KMS-11 (cell line): ENCODE data around the gene KIAA2012.

Experiments
- H2AFZ ChIP-seq: fragments of 200-600 bp; sonication (generic); 2 replicates; pipeline ENCODE4 v1.6.1; 2016; ENCODE audit warnings: antibody characterized with exemption, mixed run types, low read depth
- H3K27ac ChIP-seq: fragments of 200-600 bp; sonication (generic); 2 replicates; pipeline ENCODE4 v1.6.1; 2016; ENCODE audit warnings: mild to moderate bottlenecking, mixed run types
- H3K27me3 ChIP-seq: fragments of 200-600 bp; sonication (generic); 2 replicates; pipeline ENCODE4 v1.6.1; 2017; ENCODE audit warnings: mild to moderate bottlenecking, low read depth, mixed run types, moderate library complexity; ENCODE audit not compliant: insufficient read depth
- H3K36me3 ChIP-seq: fragments of 200-600 bp; sonication (generic); 2 replicates; pipeline ENCODE4 v1.6.1; 2017; ENCODE audit warnings: mild to moderate bottlenecking, mixed run types; ENCODE audit not compliant: insufficient read depth
- H3K4me1 ChIP-seq: fragments of 200-600 bp; sonication (generic); 2 replicates; pipeline ENCODE4 v1.6.1; 2016; ENCODE audit warnings: mild to moderate bottlenecking, low read depth, mixed run types; ENCODE audit not compliant: poor library complexity, severe bottlenecking
- H3K4me2 ChIP-seq: fragments of 200-600 bp; sonication (generic); 2 replicates; pipeline ENCODE4 v1.7.0; 2016; ENCODE audit warnings: mild to moderate bottlenecking, mixed run types
- H3K4me3 ChIP-seq: fragments of 200-600 bp; sonication (generic); IDR thresholded peaks from 2 replicates; pipeline ENCODE4 v1.6.1; 2017; ENCODE audit warnings: low read depth, low read length, mixed read lengths; ENCODE audit not compliant: insufficient read depth
- H3K79me2 ChIP-seq: fragments of 200-600 bp; sonication (generic); 2 replicates; pipeline ENCODE4 v1.6.1; 2016; ENCODE audit warnings: low read depth, mixed run types; ENCODE audit not compliant: insufficient read depth
- H3K9ac ChIP-seq: fragments of 200-600 bp; sonication (generic); 2 replicates; pipeline ENCODE4 v1.6.1; 2016; ENCODE audit warnings: mild to moderate bottlenecking, mixed run types
- H4K20me1 ChIP-seq: fragments of 200-600 bp; sonication (generic); 2 replicates; pipeline ENCODE4 v1.6.1; 2016; ENCODE audit warnings: mild to moderate bottlenecking, mixed run types; ENCODE audit not compliant: insufficient read depth
- TF ChIP-seq, protein P1 (sequence below): fragments of 200-600 bp; sonication (generic); conservative IDR thresholded peaks from 2 replicates; pipeline ENCODE4 v1.6.1; 2017; ENCODE audit warnings: low read depth, mild to moderate bottlenecking, antibody characterized with exemption, low read length, moderate library complexity, mixed read lengths

KIAA2012 gene

DNA sequence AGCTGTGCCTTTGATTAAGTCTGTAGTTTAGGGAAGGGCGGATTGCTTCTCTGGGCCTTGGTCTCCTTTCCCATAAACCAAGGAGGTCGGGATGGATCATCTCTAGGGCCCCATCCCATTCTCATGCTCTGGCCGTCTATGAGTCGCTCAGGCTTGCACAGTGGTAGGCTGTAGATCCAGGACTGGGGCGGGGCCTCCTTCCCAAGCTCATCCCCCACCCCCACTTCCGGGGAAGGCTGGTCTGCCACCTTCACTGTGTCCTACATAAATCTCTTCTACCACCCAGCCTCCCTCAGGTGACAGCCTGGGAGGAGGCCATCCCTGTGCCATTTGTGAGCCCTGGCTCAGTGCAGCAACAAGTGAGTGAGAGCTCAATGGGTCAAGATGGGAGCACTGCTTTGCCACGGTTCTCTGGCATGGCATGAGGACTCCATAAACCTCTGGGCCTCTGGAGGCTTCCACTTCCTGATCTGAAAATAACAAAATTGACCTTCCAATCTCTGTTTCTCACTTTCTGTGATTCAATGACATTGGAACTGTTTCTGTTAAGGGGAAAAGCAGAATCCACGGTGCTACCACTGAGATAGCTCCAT is 96.9 kb downstream of the KIAA2012 start:
- H3K4me3 ChIP-seq = no peak overlapping the region

DNA sequence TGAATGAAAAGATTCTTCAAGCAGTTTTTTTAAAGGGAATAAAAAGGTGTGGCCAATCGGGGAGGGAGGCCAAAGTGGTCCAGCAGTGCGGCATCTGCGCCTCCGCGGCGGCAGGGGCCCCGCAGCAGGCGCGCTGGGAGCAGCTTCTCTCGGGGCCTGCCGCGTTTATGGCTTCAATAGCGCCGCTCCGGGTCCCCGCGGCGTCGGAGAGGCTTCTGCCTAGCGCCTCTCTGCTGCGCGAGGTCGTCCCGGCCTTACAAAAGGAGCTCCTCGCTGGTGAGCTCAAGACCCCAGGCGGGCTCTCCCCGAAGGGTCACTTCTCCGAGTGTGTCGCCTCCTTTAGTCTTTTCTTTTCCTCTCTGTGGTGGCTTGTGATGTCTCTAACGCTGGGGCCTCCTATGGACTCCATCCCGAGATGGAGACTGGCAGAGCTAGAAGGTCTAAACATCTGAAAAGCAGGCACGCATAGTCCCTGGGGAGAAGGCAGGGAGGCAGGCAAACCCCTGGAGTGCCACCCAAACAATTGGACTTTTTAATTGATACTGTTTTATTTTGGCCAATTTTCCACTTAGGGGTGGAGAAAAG is 98.3 kb downstream of the KIAA2012 start:
- no peak overlapping the region for H3K4me2 ChIP-seq
- no peaks in the 10 kb centered on the region for H3K27me3 ChIP-seq
- no peak overlapping the region for H3K4me3 ChIP-seq
- peaks cover 15% of the 10 kb centered on the region for H3K4me1 ChIP-seq
- no peak overlapping the region for H3K9ac ChIP-seq
- H3K79me2 ChIP-seq = no peaks in the 10 kb centered on the region
- no peak overlapping the region for H3K27ac ChIP-seq
- no peaks in the 10 kb centered on the region for H4K20me1 ChIP-seq
- TF ChIP-seq, protein P1, sequence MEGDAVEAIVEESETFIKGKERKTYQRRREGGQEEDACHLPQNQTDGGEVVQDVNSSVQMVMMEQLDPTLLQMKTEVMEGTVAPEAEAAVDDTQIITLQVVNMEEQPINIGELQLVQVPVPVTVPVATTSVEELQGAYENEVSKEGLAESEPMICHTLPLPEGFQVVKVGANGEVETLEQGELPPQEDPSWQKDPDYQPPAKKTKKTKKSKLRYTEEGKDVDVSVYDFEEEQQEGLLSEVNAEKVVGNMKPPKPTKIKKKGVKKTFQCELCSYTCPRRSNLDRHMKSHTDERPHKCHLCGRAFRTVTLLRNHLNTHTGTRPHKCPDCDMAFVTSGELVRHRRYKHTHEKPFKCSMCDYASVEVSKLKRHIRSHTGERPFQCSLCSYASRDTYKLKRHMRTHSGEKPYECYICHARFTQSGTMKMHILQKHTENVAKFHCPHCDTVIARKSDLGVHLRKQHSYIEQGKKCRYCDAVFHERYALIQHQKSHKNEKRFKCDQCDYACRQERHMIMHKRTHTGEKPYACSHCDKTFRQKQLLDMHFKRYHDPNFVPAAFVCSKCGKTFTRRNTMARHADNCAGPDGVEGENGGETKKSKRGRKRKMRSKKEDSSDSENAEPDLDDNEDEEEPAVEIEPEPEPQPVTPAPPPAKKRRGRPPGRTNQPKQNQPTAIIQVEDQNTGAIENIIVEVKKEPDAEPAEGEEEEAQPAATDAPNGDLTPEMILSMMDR = no peak
- H2AFZ ChIP-seq = no peak overlapping the region
- H3K36me3 ChIP-seq = no peaks in the 10 kb centered on the region

More for the DNA sequence above, 96.9 kb downstream of the KIAA2012 start:
- Histone ChIP-seq H3K4me2 (no peak overlapping the region), H3K4me1 (peaks cover 15% of the 10 kb centered on the region), H4K20me1 (no peaks in the 10 kb centered on the region), H3K27me3 (no peaks in the 10 kb centered on the region), H3K9ac (no peak overlapping the region), H2AFZ (no peak overlapping the region), H3K36me3 (no peaks in the 10 kb centered on the region), H3K79me2 (no peaks in the 10 kb centered on the region), H3K27ac (no peak overlapping the region)
- TF ChIP-seq, protein P1 = no peak

GRCh38 chr2:202172439-202173211 is 99.6 kb downstream of the KIAA2012 start:
- Histone ChIP-seq H3K79me2 (no peaks in the 10 kb centered on the region), H3K4me2 (peak overlapping the region; percentile 96), H3K4me3 (no peak overlapping the region), H3K4me1 (peaks cover 15% of the 10 kb centered on the region), H2AFZ (peak overlapping the region; percentile 92), H3K27me3 (no peaks in the 10 kb centered on the region), H3K27ac (peak overlapping the region; percentile 66), H3K9ac (peak overlapping the region; percentile 30; the same call in 1 of the 2 replicates), H4K20me1 (no peaks in the 10 kb centered on the region), H3K36me3 (no peaks in the 10 kb centered on the region)
- TF ChIP-seq, protein P1 = no peak

GRCh38 chr2:202178346-202178958 is 105.4 kb downstream of the KIAA2012 start:
- no peaks in the 10 kb centered on the region for H3K36me3 ChIP-seq
- H2AFZ ChIP-seq = no peak overlapping the region
- no peak overlapping the region for H3K9ac ChIP-seq
- H3K4me1 ChIP-seq = peaks cover 2% of the 10 kb centered on the region
- no peak overlapping the region for H3K4me3 ChIP-seq
- no peak overlapping the region for H3K4me2 ChIP-seq
- no peak overlapping the region for H3K27ac ChIP-seq
- TF ChIP-seq, protein P1 = peak; percentile 83
- H3K27me3 ChIP-seq = no peaks in the 10 kb centered on the region
- H4K20me1 ChIP-seq = no peaks in the 10 kb centered on the region
- H3K79me2 ChIP-seq = no peaks in the 10 kb centered on the region
